ENCODE results near the gene SPAG6.
"Not testable (repeated sequence)": the region's sequence is repeated elsewhere in the genome, so short reads cannot be mapped to it uniquely, and the experiment has no call there.

Gene SPAG6

DNA sequence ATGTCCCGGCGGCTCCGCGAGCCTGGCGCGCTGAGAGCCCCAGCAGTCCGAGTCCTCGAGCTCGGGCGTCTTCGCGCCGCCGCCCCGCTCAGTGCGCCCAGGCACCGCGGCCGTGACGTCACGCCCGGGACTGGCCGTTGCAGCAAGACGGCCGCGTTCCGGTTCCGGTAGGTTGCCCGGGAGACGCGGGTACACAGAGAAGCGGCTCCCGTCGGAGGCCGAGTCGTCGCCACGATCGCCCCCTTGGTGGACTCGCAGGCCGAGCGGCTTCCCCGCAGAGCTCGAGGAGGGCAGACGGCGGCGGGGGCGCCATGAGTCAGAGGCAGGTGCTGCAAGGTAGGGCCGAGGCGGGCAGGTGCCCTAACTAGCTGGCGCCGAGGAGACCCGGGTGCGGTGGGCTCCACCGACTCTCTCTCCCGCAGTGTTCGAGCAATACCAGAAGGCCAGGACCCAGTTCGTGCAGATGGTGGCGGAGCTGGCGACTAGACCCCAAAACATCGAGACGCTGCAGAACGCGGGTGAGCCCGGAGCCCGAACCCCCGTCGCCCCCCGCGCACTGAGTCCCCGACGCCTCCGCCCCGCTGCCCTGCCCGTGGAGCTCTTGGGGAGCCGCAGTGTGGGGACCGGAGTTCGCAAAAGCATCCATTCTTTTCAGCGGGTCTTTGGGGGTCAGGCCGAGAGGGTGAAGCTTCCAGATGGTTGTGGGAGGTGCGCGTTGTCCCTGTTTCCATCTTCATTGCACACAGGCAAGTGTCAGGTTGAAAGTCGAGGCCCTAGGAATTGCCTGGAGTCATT is at the start of gene SPAG6:
TSS of gene SPAG6 (plus strand) at position 196 of the 795 bp plus-strand sequence. CDS start at position 312, 116 bp downstream.
- H4K20me1 ChIP-seq, result peaks cover 0 to 12% (median 0%) of the 10 kb centered on the region in 11 experiments; a peak in 7 of 22 replicates
- H3K36me3 ChIP-seq, result no peaks in the 10 kb centered on the region
- no peak for TF ChIP-seq Cebpa-rat (IDR thresholded peaks at IDR 0.05)
- H3K9ac ChIP-seq, result peak within 1 kb of the TSS; percentile 58 to 97 (median 73)
- peaks cover 12 to 22% (median 14%) of the 10 kb centered on the region in 11 experiments; a peak in 20 of 22 replicates for H3K9me3 ChIP-seq (replicated peaks in 1 of 11)
- peaks cover 55 to 81% (median 73%) of the 10 kb centered on the region in 11 experiments for H3K27me3 ChIP-seq
- H3K27ac ChIP-seq, result peak within 1 kb of the TSS; percentile 41 to 98 (median 94); a peak in 21 of 22 replicates
- peaks cover 11 to 39% (median 27%) of the 10 kb centered on the region in 10 experiments for H3K4me1 ChIP-seq
- H3K4me3 ChIP-seq, result peak within 1 kb of the TSS; percentile 50 to 70 (median 60)
- H3K4me2 ChIP-seq, result peak within 1 kb of the TSS; percentile 55 to 88 (median 75)

DNA sequence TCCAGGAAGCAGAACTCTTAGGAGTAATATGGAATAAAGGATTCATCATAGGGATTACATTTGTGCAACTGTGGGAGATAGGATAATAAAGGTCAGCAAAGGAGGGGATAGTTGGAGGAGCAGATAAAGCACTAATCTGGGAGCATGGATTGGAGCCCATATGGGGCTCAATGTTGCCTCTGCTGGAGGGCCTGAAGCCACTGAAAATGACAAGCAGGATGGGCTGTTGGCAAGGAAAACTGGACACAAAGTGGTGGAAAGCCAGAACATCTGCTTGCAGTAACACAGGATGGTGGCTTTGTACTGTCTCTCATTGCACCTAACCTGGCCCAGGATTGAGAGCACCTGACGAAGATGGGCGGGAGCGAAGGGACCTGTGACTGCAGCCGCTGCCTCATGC is 44.1 kb upstream of the SPAG6 start:
- Histone ChIP-seq H3K9me3 (replicated peaks in 1 of 11) (peaks cover 0 to 3% (median 0%) of the 10 kb centered on the region in 11 experiments; a peak in 2 of 22 replicates), H4K20me1 (no peaks in the 10 kb centered on the region), H3K4me3 (no peak overlapping the region), H3K27me3 (peaks cover 0 to 4% (median 0%) of the 10 kb centered on the region in 11 experiments; a peak in 6 of 22 replicates), H3K4me1 (no peaks in the 10 kb centered on the region), H3K27ac (no peak overlapping the region), H3K4me2 (no peak overlapping the region), H3K36me3 (no peaks in the 10 kb centered on the region), H3K9ac (no peak overlapping the region)
- no peak for TF ChIP-seq Cebpa-rat (IDR thresholded peaks at IDR 0.05)

DNA sequence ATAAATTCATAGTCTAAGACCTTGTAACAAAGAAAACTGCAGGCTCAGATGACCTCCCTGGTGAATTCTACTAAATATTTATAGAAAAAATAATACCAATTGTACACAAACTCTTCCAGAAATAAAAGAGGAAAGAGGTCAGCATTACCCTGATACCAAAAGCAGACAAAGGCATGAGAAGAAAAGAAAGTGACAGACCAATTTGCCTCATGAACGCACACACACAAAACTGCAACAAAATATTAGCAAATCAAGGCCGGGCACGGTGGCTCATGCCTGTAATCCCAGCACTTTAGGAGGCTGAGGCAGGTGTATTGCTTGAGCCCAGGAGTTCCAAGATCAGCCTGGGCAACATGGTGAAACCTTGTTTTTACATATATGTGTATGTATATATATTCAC is 41.8 kb upstream of the SPAG6 start:
- Histone ChIP-seq H3K9me3 (replicated peaks in 1 of 11) (peaks cover 0 to 3% (median 0%) of the 10 kb centered on the region in 11 experiments; a peak in 2 of 22 replicates), H4K20me1 (no peaks in the 10 kb centered on the region), H3K9ac (no peak overlapping the region), H3K4me2 (no peak overlapping the region), H3K27me3 (peaks cover 14 to 25% (median 17%) of the 10 kb centered on the region in 11 experiments), H3K27ac (no peak overlapping the region), H3K4me1 (no peaks in the 10 kb centered on the region), H3K36me3 (no peaks in the 10 kb centered on the region), H3K4me3 (no peak overlapping the region)
- TF ChIP-seq Cebpa-rat (IDR thresholded peaks at IDR 0.05), result no peak

DNA sequence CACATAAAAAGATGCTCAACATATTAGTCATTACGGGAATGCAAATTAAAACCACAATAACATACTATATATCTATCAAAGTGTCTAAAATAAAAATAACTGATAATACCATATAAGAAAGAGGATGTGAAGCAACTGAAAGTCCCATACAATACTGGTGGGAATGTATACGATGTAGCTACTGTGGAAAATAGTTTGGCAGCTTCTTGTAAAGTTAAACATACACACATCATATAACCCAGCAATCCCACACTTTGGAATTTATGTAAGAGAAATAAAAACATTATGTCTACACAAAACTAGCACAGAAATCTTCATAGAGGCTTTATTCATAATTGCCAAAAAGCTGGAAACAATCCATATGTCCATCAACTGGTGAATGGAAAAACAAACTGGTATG is 39.6 kb upstream of the SPAG6 start:
- H3K4me1 ChIP-seq, result no peaks in the 10 kb centered on the region
- H3K9me3 ChIP-seq (replicated peaks in 1 of 11), result peaks cover 0 to 3% (median 0%) of the 10 kb centered on the region in 11 experiments; a peak in 2 of 22 replicates
- H3K36me3 ChIP-seq, result no peaks in the 10 kb centered on the region
- no peak overlapping the region for H3K4me3 ChIP-seq
- H3K27ac ChIP-seq, result no peak overlapping the region
- H4K20me1 ChIP-seq, result peaks cover 0 to 6% (median 0%) of the 10 kb centered on the region in 11 experiments; a peak in 2 of 22 replicates
- H3K4me2 ChIP-seq, result no peak overlapping the region
- peaks cover 31 to 46% (median 36%) of the 10 kb centered on the region in 11 experiments for H3K27me3 ChIP-seq
- no peak for TF ChIP-seq Cebpa-rat (IDR thresholded peaks at IDR 0.05)
- H3K9ac ChIP-seq, result no peak overlapping the region

DNA sequence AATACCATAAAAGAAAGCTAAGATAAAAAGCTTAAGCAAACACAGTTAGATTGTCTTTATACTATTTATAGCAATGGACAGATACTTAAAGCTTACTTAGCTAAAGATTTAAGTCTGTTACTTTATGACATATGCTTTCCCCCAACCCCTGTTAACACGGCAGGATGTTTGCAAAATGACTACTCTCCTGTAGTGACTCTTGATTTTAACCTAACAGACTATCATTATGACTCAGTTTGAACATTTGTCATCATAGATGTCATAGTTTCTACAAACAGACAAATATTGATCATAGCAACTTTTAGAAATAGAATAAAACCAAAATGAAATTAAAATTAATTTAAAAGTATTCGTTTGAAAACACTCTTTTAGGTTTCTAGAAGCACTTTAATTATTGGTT is 36.9 kb upstream of the SPAG6 start:
- H3K9me3 ChIP-seq (replicated peaks in 1 of 11), result peaks cover 0 to 3% (median 0%) of the 10 kb centered on the region in 11 experiments; a peak in 2 of 22 replicates
- no peak overlapping the region for H3K4me2 ChIP-seq
- H4K20me1 ChIP-seq, result peaks cover 0 to 21% (median 0%) of the 10 kb centered on the region in 11 experiments; a peak in 3 of 22 replicates
- H3K4me3 ChIP-seq, result no peak overlapping the region
- H3K27ac ChIP-seq, result no peak overlapping the region
- peaks cover 58 to 72% (median 62%) of the 10 kb centered on the region in 11 experiments for H3K27me3 ChIP-seq
- H3K9ac ChIP-seq, result no peak overlapping the region
- no peak for TF ChIP-seq Cebpa-rat (IDR thresholded peaks at IDR 0.05)
- H3K4me1 ChIP-seq, result no peaks in the 10 kb centered on the region
- H3K36me3 ChIP-seq, result no peaks in the 10 kb centered on the region

DNA sequence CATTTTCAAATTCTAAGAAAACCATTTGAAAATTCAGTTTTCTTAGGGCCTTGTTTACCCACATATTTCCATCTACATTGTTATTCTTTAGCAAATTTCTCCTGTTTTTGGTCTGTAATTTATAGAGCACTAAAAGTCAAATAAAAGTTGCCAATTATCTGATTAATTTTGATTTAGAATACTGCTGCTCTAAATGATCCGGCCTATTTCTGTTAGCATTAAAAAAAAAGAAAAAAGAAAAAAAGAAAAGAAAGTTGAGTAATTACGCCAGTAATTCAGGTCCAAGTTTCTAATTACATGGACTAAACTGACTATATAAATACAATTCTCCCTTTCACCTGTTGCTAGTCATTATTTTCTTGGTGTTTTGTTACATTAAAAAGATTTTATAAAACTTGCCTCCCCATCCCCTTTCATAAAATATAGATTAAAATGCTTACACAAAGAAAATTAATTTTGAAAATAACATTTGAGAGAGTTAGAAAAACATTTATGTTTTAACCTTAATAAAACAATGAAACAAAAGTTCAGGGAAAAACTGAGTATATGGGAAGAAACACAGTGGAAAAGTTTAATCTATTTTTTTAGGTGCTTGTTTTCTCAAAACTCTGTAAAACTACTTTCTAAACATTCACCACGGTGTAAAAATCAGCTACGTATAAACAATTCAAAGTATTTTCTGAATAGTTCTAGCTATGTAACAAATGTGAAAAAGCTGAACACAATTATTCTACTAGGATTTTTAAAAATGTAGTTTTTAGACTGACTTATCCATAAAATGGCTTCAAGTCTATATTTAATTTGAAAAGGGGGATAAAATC is 35.9 kb upstream of the SPAG6 start:
- no peaks in the 10 kb centered on the region for H3K36me3 ChIP-seq
- no peak for TF ChIP-seq Cebpa-rat (IDR thresholded peaks at IDR 0.05)
- peaks cover 68 to 82% (median 72%) of the 10 kb centered on the region in 11 experiments for H3K27me3 ChIP-seq
- no peak overlapping the region for H3K27ac ChIP-seq
- no peak overlapping the region for H3K9ac ChIP-seq
- no peak overlapping the region for H3K4me3 ChIP-seq
- peaks cover 0 to 29% (median 0%) of the 10 kb centered on the region in 11 experiments; a peak in 3 of 22 replicates for H4K20me1 ChIP-seq
- H3K4me2 ChIP-seq, result no peak overlapping the region
- H3K9me3 ChIP-seq (replicated peaks in 1 of 11), result no peaks in the 10 kb centered on the region; a peak in 1 of 22 replicates
- H3K4me1 ChIP-seq, result no peaks in the 10 kb centered on the region

- not testable (repeated sequence) for H3K4me1 ChIP-seq; H3K4me3 ChIP-seq; H3K9ac ChIP-seq; H3K27ac ChIP-seq; H3K9me3 ChIP-seq (replicated peaks in 1 of 11); H3K4me2 ChIP-seq; H3K36me3 ChIP-seq
- Histone ChIP-seq H4K20me1 (peaks cover 0 to 33% (median 0%) of the 10 kb centered on the region in 11 experiments; a peak in 6 of 22 replicates), H3K27me3 (peaks cover 74 to 89% (median 79%) of the 10 kb centered on the region in 11 experiments)
Observed at GRCh38 chr10:22310012-22310411, 35.3 kb upstream of the SPAG6 start.

- Histone ChIP-seq H3K9me3 (replicated peaks in 1 of 11) (no peaks in the 10 kb centered on the region), H3K4me3 (no peak overlapping the region), H3K27ac (no peak overlapping the region), H3K4me2 (no peak overlapping the region), H4K20me1 (peaks cover 0 to 42% (median 7%) of the 10 kb centered on the region in 11 experiments; a peak in 12 of 22 replicates), H3K4me1 (peaks cover 0 to 11% (median 2%) of the 10 kb centered on the region in 10 experiments; a peak in 5 of 20 replicates), H3K9ac (no peak overlapping the region), H3K36me3 (no peaks in the 10 kb centered on the region), H3K27me3 (peaks cover 83 to 98% (median 88%) of the 10 kb centered on the region in 11 experiments)
- no peak for TF ChIP-seq Cebpa-rat (IDR thresholded peaks at IDR 0.05)
Observed at GRCh38 chr10:22310928-22311327, 34.4 kb upstream of the SPAG6 start.

DNA sequence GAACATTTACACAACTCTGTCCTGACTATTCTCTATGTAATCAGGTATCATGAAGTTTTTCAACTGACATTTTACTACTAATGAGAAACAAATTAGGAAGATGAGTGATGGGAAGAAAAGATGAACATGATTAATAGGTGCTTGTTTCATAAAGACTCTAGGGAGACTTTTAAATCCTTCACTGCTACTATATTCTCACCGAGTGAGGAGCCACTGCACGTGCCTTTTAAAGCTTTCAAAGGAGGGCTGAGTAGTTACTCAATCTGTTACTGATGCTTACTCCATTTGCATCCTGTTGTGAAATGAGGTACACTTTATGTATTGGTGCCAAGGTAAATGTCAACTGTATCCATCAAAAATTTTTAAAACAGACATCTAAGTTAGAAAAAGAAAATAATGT is 30.4 kb upstream of the SPAG6 start:
- TF ChIP-seq Cebpa-rat (IDR thresholded peaks at IDR 0.05), result peak in 1 of 11 experiments; percentile 12; a peak in 1 of 22 replicates
- Histone ChIP-seq H3K36me3 (no peaks in the 10 kb centered on the region), H3K27me3 (peaks cover 93 to 100% (median 100%) of the 10 kb centered on the region in 11 experiments), H3K4me3 (no peak overlapping the region), H3K9me3 (replicated peaks in 1 of 11) (no peaks in the 10 kb centered on the region), H3K9ac (no peak overlapping the region), H3K27ac (no peak overlapping the region), H3K4me2 (peak overlapping the region in 7 of 11 experiments; percentile 62 to 92 (median 85); a peak in 8 of 22 replicates), H3K4me1 (peaks cover 0 to 18% (median 7%) of the 10 kb centered on the region in 10 experiments; a peak in 9 of 20 replicates), H4K20me1 (peaks cover 0 to 64% (median 15%) of the 10 kb centered on the region in 11 experiments; a peak in 13 of 22 replicates)

Data from BLaER1 treated with 17β-estradiol and CSF1 and Interleukin-3, amounts not matched to agents 10 nM and 100 nM (cell line).